GM19397 (cell line): ENCODE results near the gene R3HDM2.

Experiments used
- ATAC-seq: cut with Tn5 transposase; IDR thresholded peaks from one replicate; pipeline ENCODE4 v1.9.1; 2021; ENCODE audit warnings: mild to moderate bottlenecking, moderate library complexity; ENCODE audit not compliant: unreplicated experiment

The R3HDM2 gene

DNA sequence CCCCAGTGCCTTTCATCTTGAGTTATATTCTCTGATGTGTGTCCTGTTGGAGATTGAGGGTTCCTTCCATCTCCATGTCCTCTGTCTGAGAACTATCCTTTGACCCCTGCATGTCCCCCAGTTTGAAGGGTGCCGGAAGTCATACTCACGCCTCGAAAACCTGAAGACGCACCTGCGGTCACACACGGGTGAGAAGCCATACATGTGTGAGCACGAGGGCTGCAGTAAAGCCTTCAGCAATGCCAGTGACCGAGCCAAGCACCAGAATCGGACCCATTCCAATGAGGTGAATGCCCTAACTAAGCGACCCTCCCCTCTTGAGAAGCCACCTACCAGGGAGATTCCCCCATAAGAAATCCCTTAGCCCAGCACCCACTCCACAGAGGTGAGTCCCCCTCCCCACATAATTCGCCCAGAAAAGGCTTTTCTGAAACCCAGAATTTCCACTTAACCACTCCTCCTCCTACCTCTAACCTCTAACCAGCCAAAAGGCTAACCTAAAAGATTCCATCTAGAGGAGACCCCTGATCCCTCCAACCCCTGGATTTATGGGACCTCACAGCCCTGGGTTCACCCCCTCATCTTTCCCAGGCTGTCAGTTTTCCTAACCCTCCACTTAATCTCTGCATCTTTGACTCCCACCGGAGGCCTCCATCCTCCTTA, 36.5 kb upstream of the R3HDM2 start:
- no peak for ATAC-seq

DNA sequence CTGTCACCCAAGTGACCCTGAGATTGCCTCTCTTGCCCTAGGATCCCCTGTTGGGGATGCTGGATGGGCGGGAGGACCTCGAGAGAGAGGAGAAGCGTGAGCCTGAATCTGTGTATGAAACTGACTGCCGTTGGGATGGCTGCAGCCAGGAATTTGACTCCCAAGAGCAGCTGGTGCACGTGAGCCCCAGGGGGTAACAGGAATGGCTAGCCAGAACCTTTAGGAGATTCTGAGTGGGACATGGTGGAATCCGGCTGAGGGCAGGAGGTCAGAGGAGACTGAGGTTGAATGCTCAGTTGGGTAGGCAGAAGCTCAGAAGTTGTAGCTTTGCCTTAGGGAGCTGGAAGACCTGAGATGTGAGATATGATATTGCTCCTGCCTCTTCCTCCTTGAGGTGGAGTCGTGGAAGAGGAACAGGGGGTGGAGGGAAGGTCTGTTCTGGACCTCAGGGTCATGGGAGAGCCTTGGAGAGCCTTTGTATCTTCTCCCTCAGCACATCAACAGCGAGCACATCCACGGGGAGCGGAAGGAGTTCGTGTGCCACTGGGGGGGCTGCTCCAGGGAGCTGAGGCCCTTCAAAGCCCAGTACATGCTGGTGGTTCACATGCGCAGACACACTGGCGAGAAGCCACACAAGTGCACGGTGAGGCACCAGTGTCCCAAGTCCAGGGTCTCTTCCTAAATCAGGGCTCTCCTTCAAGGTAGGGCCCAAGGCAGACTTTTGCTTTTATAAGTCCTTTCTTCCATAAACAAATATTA, 35.1 kb upstream of the R3HDM2 start:
- ATAC-seq: no peak

DNA sequence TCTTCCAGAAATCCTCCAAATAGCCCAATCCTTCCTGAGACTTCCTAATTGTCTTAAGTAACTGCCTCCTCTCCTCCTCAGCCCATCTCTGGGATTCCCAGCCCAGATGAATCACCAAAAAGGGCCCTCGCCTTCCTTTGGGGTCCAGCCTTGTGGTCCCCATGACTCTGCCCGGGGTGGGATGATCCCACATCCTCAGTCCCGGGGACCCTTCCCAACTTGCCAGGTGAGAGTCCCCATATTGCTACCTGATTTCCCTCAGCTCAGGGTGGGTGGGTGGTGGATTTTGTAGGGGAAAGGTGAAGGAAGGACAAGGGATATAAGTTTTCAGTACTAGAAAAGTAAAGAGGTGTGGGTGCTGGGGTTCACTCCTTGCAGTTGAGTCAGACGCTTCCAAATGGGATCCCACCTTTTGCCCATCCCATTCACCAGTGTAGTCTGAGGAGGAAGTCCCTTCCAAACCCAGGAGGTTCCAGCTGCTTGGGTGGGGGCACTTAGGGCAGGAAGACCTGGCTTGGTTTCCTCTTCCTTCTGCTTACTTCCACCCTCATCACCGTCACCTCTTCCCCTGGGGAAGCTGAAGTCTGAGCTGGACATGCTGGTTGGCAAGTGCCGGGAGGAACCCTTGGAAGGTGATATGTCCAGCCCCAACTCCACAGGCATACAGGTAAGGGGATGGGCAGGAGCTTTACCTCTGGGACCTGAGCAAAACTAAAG, 34.3 kb upstream of the R3HDM2 start:
- no peak for ATAC-seq

DNA sequence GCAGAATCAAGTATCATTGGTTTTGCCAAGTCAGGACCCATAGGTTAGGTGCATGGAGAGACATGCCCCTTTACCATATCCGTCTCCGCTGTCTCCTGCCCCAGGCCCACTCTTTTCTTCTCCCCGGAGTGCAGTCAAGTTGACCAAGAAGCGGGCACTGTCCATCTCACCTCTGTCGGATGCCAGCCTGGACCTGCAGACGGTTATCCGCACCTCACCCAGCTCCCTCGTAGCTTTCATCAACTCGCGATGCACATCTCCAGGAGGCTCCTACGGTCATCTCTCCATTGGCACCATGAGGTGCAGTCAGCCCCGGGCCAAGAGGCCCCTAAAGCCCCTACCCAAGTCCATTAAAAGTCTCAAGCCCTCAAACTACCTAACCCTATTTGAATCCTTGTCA, 33.7 kb upstream of the R3HDM2 start:
- no peak for ATAC-seq

DNA sequence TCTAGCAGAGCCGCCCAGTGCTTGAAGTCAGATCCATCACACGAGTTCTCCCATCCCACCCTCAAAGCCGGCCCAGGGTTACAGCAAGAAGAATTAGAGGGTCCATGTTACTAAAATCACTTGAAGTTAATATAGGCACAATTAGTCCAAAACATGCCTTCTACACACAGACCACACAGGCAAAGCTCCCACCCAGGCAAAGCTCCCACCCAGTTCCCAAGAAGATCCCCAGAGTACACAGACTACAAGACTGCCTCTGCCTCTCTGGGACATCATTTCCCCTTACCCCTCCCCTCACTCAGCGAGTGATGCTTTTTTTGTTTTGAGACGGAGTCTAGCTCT, 32.0 kb upstream of the R3HDM2 start:
- no peak for ATAC-seq

DNA sequence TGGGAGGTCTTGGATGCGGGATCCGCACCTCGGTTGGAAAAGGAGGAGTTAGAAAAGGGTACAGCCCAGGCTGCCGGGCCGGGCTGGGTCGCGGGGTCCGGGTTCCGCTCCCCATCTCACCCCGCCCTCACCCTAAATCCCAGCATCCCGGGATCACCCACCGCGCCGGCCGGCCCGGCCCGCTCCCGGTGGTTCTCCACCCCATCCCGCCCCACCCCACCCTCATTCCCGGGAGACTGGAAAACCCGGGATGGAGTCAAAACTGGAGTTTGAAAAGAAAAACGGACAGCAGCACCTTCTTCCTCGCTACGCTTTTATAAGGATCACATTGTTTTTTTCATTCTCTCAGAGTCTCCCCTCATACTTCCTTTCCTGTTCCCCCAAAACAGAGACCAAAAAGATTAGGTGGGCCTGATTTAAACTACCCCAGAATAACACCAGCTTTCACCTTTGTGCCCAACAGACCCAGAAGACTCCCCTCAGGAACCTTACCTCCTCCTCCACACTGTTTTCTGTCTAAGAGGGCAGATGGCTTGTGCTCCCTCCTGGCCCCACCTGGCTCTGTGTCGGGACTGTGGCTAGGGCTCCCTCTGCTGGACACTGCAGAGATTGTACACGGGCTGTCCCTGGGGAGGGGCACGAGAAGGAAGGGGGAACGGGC, 31.5 kb upstream of the R3HDM2 start:
- peak; percentile 67 for ATAC-seq

DNA sequence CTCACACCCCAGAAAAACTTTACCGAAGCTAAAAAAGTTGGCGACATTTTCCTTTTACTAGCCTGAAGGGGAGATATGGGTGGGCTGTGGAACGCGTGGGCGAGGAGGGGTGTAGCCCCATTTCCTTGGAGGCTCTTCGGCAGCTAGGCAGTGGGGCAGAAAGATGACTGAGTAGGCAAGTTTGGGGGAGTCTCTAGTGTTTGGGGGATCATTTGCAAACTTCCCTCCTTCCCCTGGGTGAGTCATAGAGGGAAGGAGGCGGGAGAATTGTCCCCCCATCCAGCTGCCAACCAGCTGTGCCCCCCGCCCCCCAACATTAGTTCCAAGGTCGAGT, 31.0 kb upstream of the R3HDM2 start:
- no peak for ATAC-seq

DNA sequence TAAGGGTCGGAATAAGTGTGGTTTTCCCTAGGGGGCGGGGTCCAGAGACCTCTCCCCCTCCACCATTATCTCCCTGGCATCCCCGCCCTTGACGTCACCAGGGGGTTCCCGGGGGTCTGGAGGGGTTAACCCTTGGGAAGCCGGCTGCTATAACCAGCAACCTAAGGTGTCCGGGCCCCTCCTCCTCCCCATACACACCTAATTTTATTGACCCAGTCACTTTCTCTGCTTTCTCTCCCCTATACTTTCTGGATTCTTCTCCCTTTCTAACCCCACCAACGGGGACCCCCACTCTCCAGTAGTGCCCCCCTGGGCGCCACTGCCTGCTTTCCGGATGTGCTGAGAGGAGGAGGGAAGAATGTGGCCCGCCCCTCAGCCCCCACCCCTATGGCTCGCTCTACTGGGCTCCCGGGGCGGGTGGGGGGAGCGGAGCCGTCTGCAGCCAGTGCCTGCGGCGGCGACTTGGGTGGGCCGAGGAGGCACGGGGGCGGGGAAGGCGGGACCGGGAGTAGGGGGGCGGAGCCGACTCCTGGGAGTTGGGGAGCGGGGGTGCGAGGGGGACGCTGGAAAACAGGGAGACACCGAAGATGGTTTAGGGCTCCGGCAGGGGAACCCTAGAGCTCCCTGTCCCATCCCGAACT, 30.6 kb upstream of the R3HDM2 start:
- ATAC-seq: no peak

DNA sequence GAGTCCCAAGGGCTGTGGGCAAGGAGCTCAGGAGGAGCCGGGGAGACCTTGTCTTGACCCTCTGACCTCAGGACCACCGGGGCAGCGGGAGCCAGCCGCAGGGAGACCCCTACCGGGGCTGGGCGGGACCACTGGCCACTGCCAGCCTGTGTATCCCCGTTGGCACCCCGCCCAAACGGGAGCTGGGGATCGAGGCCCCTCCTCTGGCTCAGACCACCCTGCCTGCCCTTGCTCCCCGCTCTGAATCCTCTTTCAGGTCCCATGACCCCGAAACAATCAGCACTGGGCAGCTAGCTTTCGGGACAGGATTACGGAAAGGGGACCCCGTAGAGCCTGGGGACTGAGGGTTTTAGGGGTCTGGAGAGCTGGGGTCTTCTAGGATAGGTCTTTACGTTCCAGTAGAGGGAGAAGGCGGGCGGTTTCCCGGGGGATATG, 30.0 kb upstream of the R3HDM2 start:
- no peak for ATAC-seq

DNA sequence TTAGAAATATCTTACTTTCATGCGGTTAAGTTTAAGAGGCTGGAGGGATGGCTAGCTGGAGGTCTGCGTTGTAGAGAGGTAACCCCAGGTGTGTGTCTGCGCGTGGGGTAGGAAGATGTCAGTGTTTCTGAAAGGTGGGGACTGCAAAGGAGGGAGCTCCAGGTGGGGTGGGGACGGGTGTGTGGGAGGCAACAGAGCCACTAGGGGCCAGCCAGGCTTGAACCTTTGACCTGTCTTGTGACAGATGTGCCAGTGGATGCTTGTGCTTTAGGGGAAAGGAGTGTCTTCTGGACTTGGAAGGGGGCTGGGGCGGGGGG, 29.6 kb upstream of the R3HDM2 start:
- ATAC-seq: no peak

DNA sequence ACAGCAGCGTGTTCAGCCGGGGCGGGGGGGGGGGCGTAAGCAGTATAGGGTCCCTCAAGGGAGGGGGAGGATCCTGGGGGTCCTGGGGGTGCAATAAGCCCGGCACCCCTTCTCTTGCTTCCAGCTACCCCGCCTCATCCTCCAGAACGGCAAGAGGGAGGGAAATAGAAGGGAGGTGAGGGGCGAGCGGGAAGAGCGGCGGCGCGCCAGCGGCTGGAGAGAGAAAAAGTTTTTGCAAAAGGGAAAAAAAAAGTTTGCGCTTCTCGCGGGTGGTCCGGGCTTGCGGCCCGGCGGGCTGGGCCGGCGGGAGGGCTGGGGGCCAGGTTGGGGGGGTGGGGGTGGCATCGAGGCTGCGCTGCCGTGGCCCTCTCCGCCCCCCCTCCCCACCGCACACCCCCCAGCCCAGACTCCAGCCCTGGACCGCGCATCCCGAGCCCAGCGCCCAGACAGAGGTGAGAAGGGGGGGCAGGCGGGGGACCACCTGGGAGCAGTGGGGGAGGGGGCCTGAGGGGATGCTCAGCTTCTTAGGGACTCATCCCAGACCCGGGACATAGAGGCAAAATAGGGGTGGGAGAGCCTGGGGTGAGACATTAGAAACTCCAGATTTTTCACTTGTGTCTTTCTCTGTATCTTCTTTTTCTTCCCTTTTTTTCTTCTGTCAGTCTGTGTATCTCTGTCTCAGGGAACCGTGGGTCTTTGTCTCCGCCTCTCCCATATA, 29.1 kb upstream of the R3HDM2 start, which contains the start of gene GLI1:
GLI1 (plus strand) TSS at position 36 of the 718 bp plus-strand sequence. CDS start 3,907 bp downstream, outside the sequence.
- ATAC-seq: no peak

DNA sequence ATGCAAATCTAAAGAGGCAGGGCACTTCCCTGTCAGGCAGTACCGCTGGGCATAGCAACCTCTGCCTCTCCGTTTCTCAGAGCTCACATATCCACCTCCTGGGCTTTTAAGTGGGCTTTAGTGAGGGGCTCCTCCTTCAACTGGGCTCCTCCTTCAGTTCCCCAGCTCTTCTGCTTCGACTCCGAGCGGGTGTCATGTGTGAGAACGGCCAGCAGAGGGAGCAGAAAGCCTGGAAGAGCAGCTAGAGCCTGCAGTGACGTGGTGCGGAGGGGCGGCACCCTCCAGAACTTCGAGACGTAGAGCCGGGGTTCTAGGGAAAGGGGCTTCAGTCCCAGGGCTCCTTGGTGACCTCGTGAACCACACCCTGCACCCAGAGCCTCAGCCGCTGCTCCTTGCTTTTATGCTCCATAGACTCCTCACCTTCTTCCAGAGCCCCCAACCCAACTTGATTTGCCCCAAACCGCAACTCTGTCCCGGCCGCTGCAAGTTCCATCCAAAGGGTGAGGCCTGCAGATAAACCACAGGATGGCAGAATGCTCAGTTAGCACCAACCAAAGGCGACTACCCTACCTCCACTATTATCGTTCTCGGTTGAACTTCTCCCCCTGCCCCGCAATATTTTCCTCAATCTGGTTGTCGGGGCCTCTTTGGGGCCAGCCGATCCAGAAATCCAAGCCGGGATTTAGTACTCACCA, 28.4 kb upstream of the R3HDM2 start:
- peak; percentile 51 for ATAC-seq

DNA sequence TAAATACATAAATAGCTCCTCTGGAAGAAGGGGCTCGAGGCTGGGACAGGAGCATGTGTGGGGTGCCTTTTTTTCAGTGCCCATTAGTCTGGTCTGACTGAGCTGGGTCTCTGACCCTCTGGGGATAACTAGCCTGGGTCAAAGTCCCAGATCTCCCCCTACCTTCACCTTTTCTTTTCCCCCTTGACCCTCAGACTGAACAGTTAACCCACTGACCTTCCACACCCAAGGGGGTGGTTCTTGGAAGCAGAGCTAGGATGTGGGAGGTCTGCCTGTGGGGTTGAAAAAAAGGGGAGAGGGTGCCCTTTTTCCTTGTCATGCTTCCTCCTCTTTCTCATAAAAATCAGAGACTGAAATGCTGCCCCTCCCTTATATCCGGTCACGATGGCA, 27.8 kb upstream of the R3HDM2 start:
- ATAC-seq: no peak

DNA sequence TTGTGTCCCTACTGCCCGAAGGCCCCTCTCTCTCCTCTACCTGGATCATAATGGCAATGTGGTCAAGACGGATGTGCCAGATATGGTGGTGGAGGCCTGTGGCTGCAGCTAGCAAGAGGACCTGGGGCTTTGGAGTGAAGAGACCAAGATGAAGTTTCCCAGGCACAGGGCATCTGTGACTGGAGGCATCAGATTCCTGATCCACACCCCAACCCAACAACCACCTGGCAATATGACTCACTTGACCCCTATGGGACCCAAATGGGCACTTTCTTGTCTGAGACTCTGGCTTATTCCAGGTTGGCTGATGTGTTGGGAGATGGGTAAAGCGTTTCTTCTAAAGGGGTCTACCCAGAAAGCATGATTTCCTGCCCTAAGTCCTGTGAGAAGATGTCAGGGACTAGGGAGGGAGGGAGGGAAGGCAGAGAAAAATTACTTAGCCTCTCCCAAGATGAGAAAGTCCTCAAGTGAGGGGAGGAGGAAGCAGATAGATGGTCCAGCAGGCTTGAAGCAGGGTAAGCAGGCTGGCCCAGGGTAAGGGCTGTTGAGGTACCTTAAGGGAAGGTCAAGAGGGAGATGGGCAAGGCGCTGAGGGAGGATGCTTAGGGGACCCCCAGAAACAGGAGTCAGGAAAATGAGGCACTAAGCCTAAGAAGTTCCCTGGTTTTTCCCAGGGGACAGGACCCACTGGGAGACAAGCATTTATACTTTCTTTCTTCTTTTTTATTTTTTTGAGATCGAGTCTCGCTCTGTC, 26.1 kb upstream of the R3HDM2 start:
- ATAC-seq: no peak

DNA sequence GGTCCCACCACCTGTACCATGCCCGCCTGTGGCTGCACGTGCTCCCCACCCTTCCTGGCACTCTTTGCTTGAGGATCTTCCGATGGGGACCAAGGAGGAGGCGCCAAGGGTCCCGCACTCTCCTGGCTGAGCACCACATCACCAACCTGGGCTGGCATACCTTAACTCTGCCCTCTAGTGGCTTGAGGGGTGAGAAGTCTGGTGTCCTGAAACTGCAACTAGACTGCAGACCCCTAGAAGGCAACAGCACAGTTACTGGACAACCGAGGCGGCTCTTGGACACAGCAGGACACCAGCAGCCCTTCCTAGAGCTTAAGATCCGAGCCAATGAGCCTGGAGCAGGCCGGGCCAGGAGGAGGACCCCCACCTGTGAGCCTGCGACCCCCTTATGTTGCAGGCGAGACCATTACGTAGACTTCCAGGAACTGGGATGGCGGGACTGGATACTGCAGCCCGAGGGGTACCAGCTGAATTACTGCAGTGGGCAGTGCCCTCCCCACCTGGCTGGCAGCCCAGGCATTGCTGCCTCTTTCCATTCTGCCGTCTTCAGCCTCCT, 25.4 kb upstream of the R3HDM2 start:
- no peak for ATAC-seq

DNA sequence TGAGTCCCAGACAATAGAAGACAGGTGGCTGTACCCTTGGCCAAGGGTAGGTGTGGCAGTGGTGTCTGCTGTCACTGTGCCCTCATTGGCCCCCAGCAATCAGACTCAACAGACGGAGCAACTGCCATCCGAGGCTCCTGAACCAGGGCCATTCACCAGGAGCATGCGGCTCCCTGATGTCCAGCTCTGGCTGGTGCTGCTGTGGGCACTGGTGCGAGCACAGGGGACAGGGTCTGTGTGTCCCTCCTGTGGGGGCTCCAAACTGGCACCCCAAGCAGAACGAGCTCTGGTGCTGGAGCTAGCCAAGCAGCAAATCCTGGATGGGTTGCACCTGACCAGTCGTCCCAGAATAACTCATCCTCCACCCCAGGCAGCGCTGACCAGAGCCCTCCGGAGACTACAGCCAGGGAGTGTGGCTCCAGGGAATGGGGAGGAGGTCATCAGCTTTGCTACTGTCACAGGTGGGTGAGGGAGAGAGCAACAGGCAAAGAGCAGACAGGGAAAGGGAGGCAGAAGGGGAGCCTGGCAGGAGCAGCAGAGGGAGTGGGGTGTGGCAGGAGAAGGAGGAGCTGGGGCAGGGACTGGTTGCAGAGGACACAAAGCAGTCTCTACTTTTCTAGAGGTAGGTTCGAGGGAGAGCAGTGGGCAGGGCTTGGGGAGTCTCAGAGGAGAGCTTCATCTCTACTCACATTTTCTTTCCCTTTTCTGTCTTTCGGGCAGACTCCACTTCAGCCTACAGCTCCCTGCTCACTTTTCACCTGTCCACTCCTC, 24.7 kb upstream of the R3HDM2 start:
- no peak for ATAC-seq

DNA sequence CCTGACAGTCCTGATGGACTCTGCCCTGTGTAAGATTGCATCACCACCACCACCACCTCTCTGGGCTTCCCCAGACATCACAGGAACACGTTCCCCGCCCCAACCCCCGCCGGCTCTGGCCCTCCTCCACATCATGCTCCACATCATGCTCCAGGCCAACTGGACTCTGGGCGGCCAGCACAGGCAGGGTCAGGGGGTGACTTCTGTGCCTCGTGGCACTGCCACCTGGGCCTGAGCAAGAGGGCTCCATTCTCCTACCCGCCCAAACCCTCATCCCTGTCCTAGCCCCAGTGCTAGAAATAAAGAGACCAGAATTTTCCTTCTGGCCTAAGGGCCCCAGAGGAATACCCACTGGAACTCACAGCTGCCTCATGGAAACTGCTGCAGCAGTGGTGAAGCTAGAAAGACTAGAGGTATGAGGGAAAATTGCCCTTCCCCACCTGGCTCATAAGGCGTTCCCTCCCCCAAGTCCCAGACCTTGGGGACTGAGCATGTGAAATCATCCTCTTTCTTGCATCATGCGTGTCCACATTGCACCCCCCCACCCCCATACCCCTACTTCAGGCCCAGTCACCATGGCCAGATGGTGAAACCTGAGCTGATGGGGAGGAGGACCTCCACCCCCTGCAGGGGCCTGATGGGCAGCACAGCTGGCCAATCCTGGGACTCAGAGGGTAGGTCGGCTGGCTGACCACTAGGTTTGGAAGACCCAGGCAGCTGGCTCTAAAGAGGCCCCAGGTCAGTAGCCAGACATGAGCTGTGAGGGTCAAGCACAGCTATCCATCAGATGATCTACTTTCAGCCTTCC, 23.9 kb upstream of the R3HDM2 start, which contains the start of gene INHBE:
INHBE (plus strand) TSS at position 742 of the 808 bp plus-strand sequence. CDS start 230 bp downstream, outside the sequence.
- no peak for ATAC-seq
